ENCODE data around the gene INPP5K.

DNA sequence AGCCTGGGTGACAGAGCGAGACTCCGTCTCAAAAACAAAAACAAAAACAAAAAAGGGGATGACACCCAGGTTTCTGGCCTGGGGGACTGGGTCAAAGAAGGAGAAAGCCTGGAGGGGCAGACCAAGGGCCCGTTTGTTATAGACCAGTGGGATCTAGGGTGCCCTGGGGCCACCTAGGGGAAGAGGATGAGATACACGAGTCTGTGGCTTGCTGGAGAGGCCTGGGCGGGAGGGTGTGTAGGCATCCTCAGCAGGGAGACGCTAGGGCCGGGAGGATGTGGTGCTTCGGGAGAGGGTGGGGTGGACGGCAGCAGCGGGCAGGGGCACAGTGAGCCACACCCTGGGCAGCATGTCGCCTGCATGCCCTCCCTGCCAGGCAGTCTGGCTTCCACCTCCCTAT lies 43.2 kb downstream of the INPP5K start:
- TF ChIP-seq GATA3 (IDR thresholded peaks at IDR 0.05; ENCODE audit: low read depth, low read length) (no peak), GATA2 (IDR thresholded peaks at IDR 0.05; ENCODE audit: low read depth, low read length) (no peak)

Data from SH-SY5Y (cell line).